Retinal pigment epithelial cell (primary cell): ENCODE results near the gene C13orf46.

Experiments used
- DNase-seq: peaks from one replicate; pipeline ENCODE4 v3.0.0-alpha.2; 2010; ENCODE audit warnings: low read depth
- H3K4me3 ChIP-seq: 2 replicates; pipeline ENCODE4 v1.5.1; 2011; ENCODE audit warnings: mild to moderate bottlenecking, low read length, control low read depth, moderate library complexity
- TF ChIP-seq, protein P1 (sequence below): conservative IDR thresholded peaks from 2 replicates; pipeline ENCODE4 v1.5.1; 2011; ENCODE audit warnings: low read depth, low read length, control low read depth, inconsistent platforms

C13orf46 gene

DNA sequence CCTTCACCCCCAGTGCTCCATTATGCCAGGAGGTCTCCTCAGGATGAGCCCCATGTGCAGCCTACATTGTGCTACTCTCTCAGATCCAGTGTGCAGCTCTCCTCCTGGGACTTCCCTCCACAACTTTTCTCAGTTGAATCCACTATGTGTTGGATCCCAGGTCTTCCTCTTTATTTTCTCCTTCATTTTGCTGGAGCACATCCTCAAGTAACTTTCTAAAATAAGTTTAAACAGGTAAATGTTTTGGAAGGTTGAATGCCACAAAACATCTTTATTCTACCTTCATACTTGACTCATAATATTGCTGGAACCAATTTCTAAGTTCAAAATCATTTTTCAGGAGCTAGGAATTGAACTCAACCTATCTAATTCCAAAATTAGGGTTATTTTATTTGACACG is 52.1 kb downstream of the C13orf46 start:
- DNase-seq, result no peak
- TF ChIP-seq, protein P1, sequence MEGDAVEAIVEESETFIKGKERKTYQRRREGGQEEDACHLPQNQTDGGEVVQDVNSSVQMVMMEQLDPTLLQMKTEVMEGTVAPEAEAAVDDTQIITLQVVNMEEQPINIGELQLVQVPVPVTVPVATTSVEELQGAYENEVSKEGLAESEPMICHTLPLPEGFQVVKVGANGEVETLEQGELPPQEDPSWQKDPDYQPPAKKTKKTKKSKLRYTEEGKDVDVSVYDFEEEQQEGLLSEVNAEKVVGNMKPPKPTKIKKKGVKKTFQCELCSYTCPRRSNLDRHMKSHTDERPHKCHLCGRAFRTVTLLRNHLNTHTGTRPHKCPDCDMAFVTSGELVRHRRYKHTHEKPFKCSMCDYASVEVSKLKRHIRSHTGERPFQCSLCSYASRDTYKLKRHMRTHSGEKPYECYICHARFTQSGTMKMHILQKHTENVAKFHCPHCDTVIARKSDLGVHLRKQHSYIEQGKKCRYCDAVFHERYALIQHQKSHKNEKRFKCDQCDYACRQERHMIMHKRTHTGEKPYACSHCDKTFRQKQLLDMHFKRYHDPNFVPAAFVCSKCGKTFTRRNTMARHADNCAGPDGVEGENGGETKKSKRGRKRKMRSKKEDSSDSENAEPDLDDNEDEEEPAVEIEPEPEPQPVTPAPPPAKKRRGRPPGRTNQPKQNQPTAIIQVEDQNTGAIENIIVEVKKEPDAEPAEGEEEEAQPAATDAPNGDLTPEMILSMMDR, result no peak
- H3K4me3 ChIP-seq, result no peak overlapping the region

DNA sequence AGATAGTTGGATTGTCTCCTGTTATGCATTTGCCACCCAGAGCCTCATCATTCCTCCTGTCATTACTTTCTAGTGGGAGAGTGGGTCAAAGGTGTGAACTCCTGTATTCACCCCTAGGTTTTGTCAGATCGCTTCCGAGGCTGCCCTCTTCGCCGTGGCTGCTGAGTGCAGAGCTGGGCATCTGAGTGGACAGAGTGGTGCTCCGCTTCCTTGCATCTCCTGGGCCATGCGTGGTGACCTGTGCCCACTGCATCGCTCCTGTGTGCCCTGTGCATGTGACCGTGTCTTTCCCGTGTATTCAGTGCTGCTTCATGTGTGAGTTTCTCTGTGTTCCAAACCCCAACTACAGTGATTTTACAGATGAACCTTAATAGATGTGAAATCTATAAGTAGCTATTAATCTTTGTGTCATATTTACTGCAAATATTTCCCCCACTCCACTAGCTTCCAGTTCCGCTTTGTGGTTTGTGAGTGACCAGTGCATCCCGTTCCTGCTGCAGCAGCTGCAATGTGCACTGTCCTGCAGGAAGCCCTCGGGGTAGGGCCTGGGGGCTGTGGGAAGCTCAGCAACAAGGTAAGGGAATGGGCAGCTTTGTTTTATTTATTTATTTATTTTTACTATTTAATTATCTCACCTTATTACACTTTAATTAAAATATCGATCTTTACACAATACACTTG is 53.1 kb downstream of the C13orf46 start:
- no peak for DNase-seq
- H3K4me3 ChIP-seq, result no peak overlapping the region

DNA sequence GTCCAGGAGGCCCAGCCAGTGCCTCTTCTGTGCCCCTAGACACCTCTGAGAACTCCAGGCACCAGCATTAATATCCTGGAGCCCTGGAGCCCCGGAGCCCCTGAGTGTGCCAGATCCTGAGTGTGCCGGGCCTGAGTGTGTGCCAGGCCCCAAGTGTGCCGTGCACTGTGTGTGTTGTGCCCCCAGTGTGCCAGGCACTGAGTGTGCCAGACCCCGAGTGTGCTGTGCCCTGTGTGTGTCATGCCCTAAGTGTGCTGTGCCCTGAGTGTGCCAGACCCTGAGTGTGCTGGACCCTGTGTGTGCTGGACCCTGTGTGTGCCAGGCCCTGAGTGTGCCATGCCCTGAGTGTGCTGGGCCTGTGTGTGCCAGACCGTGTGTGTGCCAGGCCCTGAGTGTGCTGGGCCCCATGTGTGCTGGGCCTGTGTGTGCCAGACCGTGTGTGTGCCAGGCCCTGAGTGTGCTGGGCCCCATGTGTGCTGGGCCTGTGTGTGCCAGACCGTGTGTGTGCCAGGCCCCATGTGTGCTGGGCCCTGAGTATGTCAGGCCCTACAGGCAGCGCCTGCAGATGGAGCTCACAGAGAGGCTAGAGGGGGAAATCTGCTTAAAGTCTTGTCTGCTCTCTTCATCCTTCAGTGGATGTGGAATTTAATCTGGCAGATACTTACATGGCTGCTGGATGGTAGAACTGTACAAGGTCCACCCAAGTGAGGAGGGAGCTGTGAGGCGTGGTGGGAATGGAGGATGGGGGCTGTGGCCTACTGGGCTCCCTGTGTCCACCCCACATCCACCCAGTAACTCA is 53.9 kb downstream of the C13orf46 start:
- DNase-seq, result no peak
- TF ChIP-seq, protein P1, result no peak
- no peak overlapping the region for H3K4me3 ChIP-seq

More for the DNA sequence above, 53.1 kb downstream of the C13orf46 start:
- TF ChIP-seq, protein P1, result no peak

DNA sequence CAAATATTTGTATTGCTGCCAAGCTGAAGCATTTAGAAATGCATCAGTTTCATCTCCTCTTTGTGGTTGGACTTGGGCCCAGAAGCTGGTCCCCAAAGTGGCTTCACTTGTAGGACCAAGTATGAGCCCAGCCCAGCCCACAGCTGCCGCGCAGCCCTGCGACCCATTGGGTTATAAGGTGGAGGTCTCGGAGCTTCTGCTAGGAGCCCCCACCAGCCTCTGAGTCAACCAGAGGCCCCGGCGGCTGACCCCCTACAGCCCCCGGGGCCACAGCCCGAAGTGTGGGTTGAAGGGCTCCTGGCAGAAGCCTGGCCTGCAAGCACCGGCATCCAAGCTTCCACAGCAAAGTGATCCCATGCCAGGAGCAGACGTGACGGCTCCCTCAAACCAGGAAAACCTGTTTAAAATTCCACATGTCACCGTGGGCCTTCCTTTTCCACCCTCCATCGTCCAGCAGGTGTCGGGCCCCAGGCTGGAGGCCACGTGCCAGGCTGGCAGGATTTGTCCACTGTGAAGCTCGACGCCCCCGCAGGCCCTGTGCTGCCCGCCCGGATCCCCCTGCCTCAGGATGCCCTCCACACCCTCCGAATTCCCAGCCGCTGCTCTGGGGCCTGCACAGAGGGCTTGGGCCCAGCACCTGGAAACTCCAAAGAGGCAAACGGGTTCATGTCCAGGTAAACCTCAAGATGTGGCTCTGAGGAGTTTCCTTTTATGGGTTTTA is 54.7 kb downstream of the C13orf46 start:
- no peak for DNase-seq
- H3K4me3 ChIP-seq, result no peak overlapping the region
- TF ChIP-seq, protein P1, result no peak

DNA sequence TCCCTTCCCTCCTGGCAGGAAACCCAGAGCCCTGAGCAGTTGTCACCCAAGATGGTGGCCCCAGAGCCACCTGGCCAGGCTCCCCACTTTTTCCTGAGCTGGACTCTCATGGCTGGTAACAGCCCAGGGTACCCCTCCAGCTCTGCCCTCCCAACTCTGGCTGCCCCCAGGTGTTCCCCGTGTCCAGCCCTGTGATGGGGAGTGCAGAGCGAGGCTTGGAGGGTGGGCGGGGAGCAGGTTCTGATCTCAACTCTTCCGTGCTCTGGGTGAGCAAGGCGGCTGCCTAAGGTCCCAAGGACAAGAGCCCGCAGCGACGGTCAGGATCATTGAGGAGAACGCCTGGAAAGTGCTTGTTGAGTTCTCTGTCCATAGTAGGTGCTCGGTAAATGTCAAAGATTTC is 55.3 kb downstream of the C13orf46 start:
- H3K4me3 ChIP-seq, result no peak overlapping the region
- TF ChIP-seq, protein P1, result no peak
- DNase-seq, result no peak

DNA sequence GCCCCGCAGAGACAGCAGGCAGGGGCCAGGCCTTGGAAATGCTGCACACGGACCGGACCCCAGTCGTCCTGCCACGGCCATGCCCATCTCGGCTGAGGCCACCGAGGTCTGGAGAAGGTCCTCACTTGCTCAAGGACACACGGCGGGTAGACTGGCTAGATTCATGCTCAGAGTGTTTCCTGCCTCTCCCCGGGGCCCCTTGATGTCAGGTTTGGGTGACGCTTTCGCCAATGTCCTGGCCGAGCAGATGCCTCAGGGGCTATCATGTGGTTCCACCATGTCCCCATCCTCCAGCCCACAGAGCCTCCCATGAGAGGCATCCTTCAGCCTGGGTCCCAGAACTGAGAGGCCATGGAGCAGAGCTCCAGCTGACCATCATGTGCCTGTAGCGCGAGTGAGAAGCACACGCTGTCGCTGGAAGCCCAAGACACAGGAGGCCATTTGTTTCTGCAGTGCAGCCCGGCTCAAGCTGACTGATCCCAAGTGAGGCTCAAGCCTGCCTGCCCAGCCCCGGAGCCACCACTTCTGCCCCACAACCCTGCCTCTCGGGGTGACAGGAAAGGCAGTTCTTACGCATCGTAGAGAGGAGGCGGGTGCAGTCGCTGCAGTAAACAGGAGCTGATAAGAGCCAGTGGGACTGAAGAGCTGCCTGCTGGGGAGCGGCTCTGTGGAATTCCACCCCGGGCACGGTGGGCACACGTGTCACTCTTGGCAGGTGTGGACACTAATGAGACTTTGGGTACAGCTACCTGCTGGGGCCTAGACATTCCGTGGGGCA is 56.1 kb downstream of the C13orf46 start:
- no peak for DNase-seq
- no peak overlapping the region for H3K4me3 ChIP-seq
- TF ChIP-seq, protein P1, result no peak
